Tongue (tissue), 3 donors: ENCODE data around the gene MRPL42. TPM values are rescaled to one million over a fixed set of nuclear protein-coding genes. Genes with fewer than 3 reads are reported as not detected.
"Not testable (repeated sequence)": the region's sequence is repeated elsewhere in the genome, so short reads cannot be mapped to it uniquely, and the experiment has no call there.

ENCODE experiments used
- DNase-seq: peaks from one replicate; pipeline ENCODE4 v3.0.0-alpha.2; 2015
- small RNA-seq: library from RNA; depleted of rRNA; stranded (forward); fragments of <200 nt; gene quantifications from one replicate; pipeline ENCODE3, GENCODE V24; 2014; ENCODE audit warnings: low replicate concordance
- total RNA-seq: library from RNA; depleted of rRNA; stranded (reverse); fragments of >200 nt; gene quantifications from one replicate; pipeline ENCODE4 v1.2.3, GENCODE V29; 2014

MRPL42 gene
- total RNA-seq, 1 donor from 2014 or later: 58.8 TPM

- no peak for DNase-seq
These were observed 81.9 kb downstream of the MRPL42 start for GRCh38 chr12:93549174-93549573.

- no peak for DNase-seq
These were observed 83.7 kb downstream of the MRPL42 start for GRCh38 chr12:93550748-93551611.

- no peak for DNase-seq
These were observed 85.1 kb downstream of the MRPL42 start for GRCh38 chr12:93552427-93552826.

- not testable (repeated sequence) for DNase-seq
These were observed 90.6 kb downstream of the MRPL42 start for GRCh38 chr12:93557879-93558278.

- not testable (repeated sequence) for DNase-seq
These were observed 91.4 kb downstream of the MRPL42 start for GRCh38 chr12:93558685-93559084.

GRCh38 chr12:93563807-93564538, 96.7 kb downstream of the MRPL42 start:
- peak; percentile 20 for DNase-seq

- DNase-seq: no peak
These were observed 98.4 kb downstream of the MRPL42 start for GRCh38 chr12:93565760-93566159.

Small RNAs within 50 kb of the gene (small RNA-seq; reads per million reads assigned to genes)
- gene RF00019: not detected

Other genes with a start within 250 kb of the MRPL42 start
- 121 TPM for gene NUDT4, start 89.6 kb upstream of the MRPL42 start, total RNA-seq
- gene UBE2N, start 25.6 kb upstream of the MRPL42 start, total RNA-seq: 31.2 TPM
- gene SOCS2, start 105.2 kb downstream of the MRPL42 start, total RNA-seq: 30.1 TPM
- 39.5 TPM for gene CRADD, start 209.9 kb downstream of the MRPL42 start, total RNA-seq